ENCODE results near the gene TFF3.

TFF3 gene

GRCh38 chr21:42331660-42332059 is 16.5 kb upstream of the TFF3 start:
- H3K36me3 ChIP-seq (ENCODE audit: insufficient read depth, low read length) = no peaks in the 10 kb centered on the region; the same call in 1 of the 2 replicates
- no peaks in the 10 kb centered on the region for H3K4me1 ChIP-seq (ENCODE audit: insufficient read depth, low read length, poor library complexity, severe bottlenecking)
- H3K4me2 ChIP-seq (ENCODE audit: low read depth, low read length, poor library complexity, severe bottlenecking) = no peak overlapping the region
- H4K20me1 ChIP-seq (ENCODE audit: insufficient read depth, low read length, poor library complexity, severe bottlenecking) = no peaks in the 10 kb centered on the region
- no peaks in the 10 kb centered on the region for H3F3A ChIP-seq (ENCODE audit: low read depth)
- H3K9me2 ChIP-seq (replicated peaks; ENCODE audit: low read depth, low read length) = no peaks in the 10 kb centered on the region
- H3K9ac ChIP-seq (ENCODE audit: low read depth, low read length, poor library complexity, severe bottlenecking) = no peak overlapping the region
- H3K27me3 ChIP-seq (ENCODE audit: insufficient read depth, low read length, poor library complexity, severe bottlenecking) = no peaks in the 10 kb centered on the region
- no peak for TF ChIP-seq CTCF (conservative IDR thresholded peaks at IDR 0.05; ENCODE audit: low read length)
- TF ChIP-seq EZH2phosphoT487 (IDR thresholded peaks at IDR 0.05; ENCODE audit: borderline replicate concordance) = no peak
- H3K79me2 ChIP-seq (ENCODE audit: insufficient read depth, low read length) = no peaks in the 10 kb centered on the region
- H3K9me3 ChIP-seq (ENCODE audit: insufficient read depth, low read depth, low read length) = peaks cover 8% of the 10 kb centered on the region; the same call in 1 of the 2 replicates
- no peak overlapping the region for H2AFZ ChIP-seq (ENCODE audit: low read length)
- H3K4me3 ChIP-seq (ENCODE audit: low read length, poor library complexity, severe bottlenecking) = no peak overlapping the region

GRCh38 chr21:42330380-42331371 is 15.5 kb upstream of the TFF3 start:
- peaks cover 9% of the 10 kb centered on the region; the same call in 1 of the 2 replicates for H3K9me3 ChIP-seq (ENCODE audit: insufficient read depth, low read depth, low read length)
- H3K4me1 ChIP-seq (ENCODE audit: insufficient read depth, low read length, poor library complexity, severe bottlenecking) = no peaks in the 10 kb centered on the region
- TF ChIP-seq EZH2phosphoT487 (IDR thresholded peaks at IDR 0.05; ENCODE audit: borderline replicate concordance) (no peak), CTCF (conservative IDR thresholded peaks at IDR 0.05; ENCODE audit: low read length) (peak; percentile 19; the same call in 1 of the 2 replicates)
- H3F3A ChIP-seq (ENCODE audit: low read depth) = no peaks in the 10 kb centered on the region
- no peaks in the 10 kb centered on the region for H3K9me2 ChIP-seq (replicated peaks; ENCODE audit: low read depth, low read length)
- H3K36me3 ChIP-seq (ENCODE audit: insufficient read depth, low read length) = no peaks in the 10 kb centered on the region; the same call in 1 of the 2 replicates
- H3K27me3 ChIP-seq (ENCODE audit: insufficient read depth, low read length, poor library complexity, severe bottlenecking) = no peaks in the 10 kb centered on the region
- H3K9ac ChIP-seq (ENCODE audit: low read depth, low read length, poor library complexity, severe bottlenecking) = no peak overlapping the region
- no peak overlapping the region for H2AFZ ChIP-seq (ENCODE audit: low read length)
- H3K4me3 ChIP-seq (ENCODE audit: low read length, poor library complexity, severe bottlenecking) = no peak overlapping the region
- no peaks in the 10 kb centered on the region for H4K20me1 ChIP-seq (ENCODE audit: insufficient read depth, low read length, poor library complexity, severe bottlenecking)
- H3K4me2 ChIP-seq (ENCODE audit: low read depth, low read length, poor library complexity, severe bottlenecking) = no peak overlapping the region
- H3K79me2 ChIP-seq (ENCODE audit: insufficient read depth, low read length) = no peaks in the 10 kb centered on the region

- Histone ChIP-seq H3K27me3 (ENCODE audit: insufficient read depth, low read length, poor library complexity, severe bottlenecking) (no peaks in the 10 kb centered on the region), H3K4me2 (ENCODE audit: low read depth, low read length, poor library complexity, severe bottlenecking) (no peak overlapping the region), H3K9me2 (replicated peaks; ENCODE audit: low read depth, low read length) (no peaks in the 10 kb centered on the region), H3K79me2 (ENCODE audit: insufficient read depth, low read length) (no peaks in the 10 kb centered on the region), H4K20me1 (ENCODE audit: insufficient read depth, low read length, poor library complexity, severe bottlenecking) (no peaks in the 10 kb centered on the region), H3K9me3 (ENCODE audit: insufficient read depth, low read depth, low read length) (peaks cover 6% of the 10 kb centered on the region; the same call in 1 of the 2 replicates), H3F3A (ENCODE audit: low read depth) (no peaks in the 10 kb centered on the region), H3K9ac (ENCODE audit: low read depth, low read length, poor library complexity, severe bottlenecking) (no peak overlapping the region), H3K4me1 (ENCODE audit: insufficient read depth, low read length, poor library complexity, severe bottlenecking) (peaks cover 5% of the 10 kb centered on the region), H3K36me3 (ENCODE audit: insufficient read depth, low read length) (no peaks in the 10 kb centered on the region; the same call in 1 of the 2 replicates), H3K4me3 (ENCODE audit: low read length, poor library complexity, severe bottlenecking) (no peak overlapping the region), H2AFZ (ENCODE audit: low read length) (no peak overlapping the region)
- TF ChIP-seq EZH2phosphoT487 (IDR thresholded peaks at IDR 0.05; ENCODE audit: borderline replicate concordance) (no peak), CTCF (conservative IDR thresholded peaks at IDR 0.05; ENCODE audit: low read length) (no peak)
These were observed 9.7 kb upstream of the TFF3 start for GRCh38 chr21:42324896-42325295.
